HL-60 (cell line): ENCODE data around the gene PXDN.

Experiments used
- DNase-seq, 2 experiments: peaks; one replicate each; pipeline ENCODE4 v3.0.0-alpha.2; 2010 to 2020; ENCODE audit warnings: low read depth in 1 of 2, low spot score in 1 of 2
- H3K27ac ChIP-seq: fragments of 250-450 bp; sonication (Bioruptor Pico); replicated peaks from 2 replicates; pipeline ENCODE4 v1.5.1; 2020; ENCODE audit warnings: mild to moderate bottlenecking, moderate library complexity
- H3K27me3 ChIP-seq: fragments of 250-450 bp; sonication (Bioruptor Pico); 2 replicates; pipeline ENCODE4 v1.5.1; 2021; ENCODE audit warnings: mild to moderate bottlenecking, moderate library complexity; ENCODE audit not compliant: insufficient read depth, poor library complexity, severe bottlenecking
- H3K4me3 ChIP-seq: replicated peaks from 2 replicates; pipeline ENCODE4 v1.5.1; 2011; ENCODE audit warnings: mild to moderate bottlenecking, control low read depth, low read length; ENCODE audit not compliant: insufficient read depth
- CTCF ChIP-seq: IDR thresholded peaks from one replicate; pipeline ENCODE4 v1.5.1; 2011; ENCODE audit warnings: low read length, control low read depth, inconsistent platforms; ENCODE audit not compliant: insufficient read depth
- GABPA ChIP-seq: IDR thresholded peaks from 2 replicates; pipeline ENCODE4 v1.6.1; 2012; ENCODE audit warnings: low read depth
- POLR2AphosphoS5 ChIP-seq: IDR thresholded peaks from 2 replicates; pipeline ENCODE4 v1.6.1; 2012; ENCODE audit warnings: low read depth
- REST ChIP-seq: IDR thresholded peaks from 2 replicates; pipeline ENCODE4 v1.6.1; 2012; ENCODE audit warnings: low read depth; ENCODE audit not compliant: insufficient replicate concordance
- SPI1 ChIP-seq: IDR thresholded peaks from 2 replicates; pipeline ENCODE4 v1.6.1; 2012; ENCODE audit warnings: low read depth, mild to moderate bottlenecking, borderline replicate concordance

Gene PXDN

GRCh38 chr2:1619556-1619955 lies 124.8 kb downstream of the PXDN start:
- Histone ChIP-seq H3K27ac (no peak overlapping the region), H3K4me3 (no peak overlapping the region), H3K27me3 (no peaks in the 10 kb centered on the region)
- no peak for TF ChIP-seq CTCF
- DNase-seq: no peak

- H3K4me3 ChIP-seq: no peak overlapping the region
- no peaks in the 10 kb centered on the region for H3K27me3 ChIP-seq
- TF ChIP-seq POLR2AphosphoS5: no peak
- no peak for TF ChIP-seq REST
- no peak for DNase-seq
- H3K27ac ChIP-seq: no peak overlapping the region
Observed at GRCh38 chr2:1618974-1619373, 125.3 kb downstream of the PXDN start.

- no peak overlapping the region for H3K4me3 ChIP-seq
- H3K27me3 ChIP-seq: no peaks in the 10 kb centered on the region
- no peak for DNase-seq
- TF ChIP-seq REST (no peak), GABPA (no peak), SPI1 (no peak), POLR2AphosphoS5 (no peak)
- H3K27ac ChIP-seq: no peak overlapping the region
Observed at GRCh38 chr2:1618191-1618961, 125.9 kb downstream of the PXDN start.

GRCh38 chr2:1617425-1618021 lies 126.8 kb downstream of the PXDN start:
- H3K27ac ChIP-seq: no peak overlapping the region
- H3K4me3 ChIP-seq: no peak overlapping the region
- H3K27me3 ChIP-seq: no peaks in the 10 kb centered on the region
- DNase-seq: no peak
- TF ChIP-seq GABPA (no peak), REST (no peak), POLR2AphosphoS5 (no peak), SPI1 (no peak), CTCF (no peak)
